ENCODE results near the gene KIF1B. TPM values are rescaled to one million over a fixed set of nuclear protein-coding genes. Genes with fewer than 3 reads are reported as not detected.

KIF1B gene
- total RNA-seq (2021) (69.5 and 71.7 TPM in 2 replicates), Bru-seq, nascent RNA (percentile 87 among the genes with signal in this experiment), BruChase-seq, experiment 1, labeled RNA remaining after a 2-hour chase (percentile 89 among the genes with signal in this experiment), BruChase-seq, experiment 2, labeled RNA remaining after a 6-hour chase (percentile 91 among the genes with signal in this experiment)
- long read RNA-seq, full-length matches to known transcripts = 21 of 130 reads
- long read RNA-seq, partial matches to known transcripts = 76 of 130 reads
- long read RNA-seq, other reads (novel, unspliced or antisense) = 33 of 130 reads

GRCh38 chr1:10209905-10210810 is at the start of gene KIF1B:
KIF1B (plus strand) TSS chr1:10210570; CDS start chr1:10232329, 21,759 bp downstream.
- Histone ChIP-seq H3K9me3 (ENCODE audit: low read depth, low read length, poor library complexity, severe bottlenecking) (no peaks in the 10 kb centered on the region), H3K36me3 (ENCODE audit: insufficient read depth, low read length, poor library complexity, severe bottlenecking) (no peaks in the 10 kb centered on the region), H3K27me3 (replicated peaks; ENCODE audit: insufficient read depth, low read depth, low read length, poor library complexity) (no peaks in the 10 kb centered on the region), H3K27ac (ENCODE audit: low read depth, low read length, poor library complexity, severe bottlenecking) (peak within 1 kb of the TSS; percentile 90), H3K4me1 (ENCODE audit: insufficient read depth, low read length, poor library complexity, severe bottlenecking) (peaks cover 16% of the 10 kb centered on the region), H3K4me3 (ENCODE audit: low read depth, low read length, poor library complexity, severe bottlenecking) (peak within 1 kb of the TSS; percentile 90)
- CTCF ChIA-PET = interaction anchor here (0.6 to 1.4 kb wide), 4 partner anchors 19 to 128 kb away, joined by 3 to 6 read pairs (median 4); no protein-coding TSS in a partner anchor
- BruUV-seq (replicated peaks) = no TSS peak
- TF ChIP-seq EZH2 (IDR thresholded peaks at IDR 0.05; ENCODE audit: borderline replicate concordance, low read depth, low read length, poor library complexity, severe bottlenecking) (no peak), CTCF (conservative IDR thresholded peaks at IDR 0.05; ENCODE audit: low read depth, low read length) (peak; percentile 99)
- peak; percentile 99 for DNase-seq (ENCODE audit: low spot score)
- POLR2A ChIA-PET (ENCODE audit: low non-redundant PET) = no interaction called here
- intact Hi-C loops (cut with micrococcal nuclease; ENCODE audit: unreplicated experiment) = loop anchor here (10.0 kb wide), 1 partner anchor 135 kb away; no protein-coding TSS in a partner anchor

- TF ChIP-seq EZH2 (IDR thresholded peaks at IDR 0.05; ENCODE audit: borderline replicate concordance, low read depth, low read length, poor library complexity, severe bottlenecking) = no peak
- TF ChIP-seq CTCF (conservative IDR thresholded peaks at IDR 0.05; ENCODE audit: low read depth, low read length) = no peak
- Histone ChIP-seq H3K9me3 (ENCODE audit: low read depth, low read length, poor library complexity, severe bottlenecking) (no peaks in the 10 kb centered on the region), H3K36me3 (ENCODE audit: insufficient read depth, low read length, poor library complexity, severe bottlenecking) (peaks cover 8% of the 10 kb centered on the region), H3K27me3 (replicated peaks; ENCODE audit: insufficient read depth, low read depth, low read length, poor library complexity) (no peaks in the 10 kb centered on the region), H3K27ac (ENCODE audit: low read depth, low read length, poor library complexity, severe bottlenecking) (no peak overlapping the region), H3K4me3 (ENCODE audit: low read depth, low read length, poor library complexity, severe bottlenecking) (no peak overlapping the region), H3K4me1 (ENCODE audit: insufficient read depth, low read length, poor library complexity, severe bottlenecking) (no peaks in the 10 kb centered on the region)
- no TSS peak for BruUV-seq (replicated peaks)
- CTCF ChIA-PET = no interaction called here
- no peak for DNase-seq (ENCODE audit: low spot score)
- intact Hi-C loops (cut with micrococcal nuclease; ENCODE audit: unreplicated experiment) = no loop called here
- POLR2A ChIA-PET (ENCODE audit: low non-redundant PET) = interaction anchor here (0.6 kb wide), 1 partner anchor 203 kb away, joined by 3 read pairs; no protein-coding TSS in a partner anchor
Measured at GRCh38 chr1:10160907-10161490, 49.4 kb upstream of the KIF1B start.

- BruUV-seq (replicated peaks) = no TSS peak
- Histone ChIP-seq H3K36me3 (ENCODE audit: insufficient read depth, low read length, poor library complexity, severe bottlenecking) (peaks cover 10% of the 10 kb centered on the region), H3K4me3 (ENCODE audit: low read depth, low read length, poor library complexity, severe bottlenecking) (no peak overlapping the region), H3K27me3 (replicated peaks; ENCODE audit: insufficient read depth, low read depth, low read length, poor library complexity) (no peaks in the 10 kb centered on the region), H3K9me3 (ENCODE audit: low read depth, low read length, poor library complexity, severe bottlenecking) (no peaks in the 10 kb centered on the region), H3K4me1 (ENCODE audit: insufficient read depth, low read length, poor library complexity, severe bottlenecking) (no peaks in the 10 kb centered on the region), H3K27ac (ENCODE audit: low read depth, low read length, poor library complexity, severe bottlenecking) (no peak overlapping the region)
- POLR2A ChIA-PET (ENCODE audit: low non-redundant PET) = no interaction called here
- CTCF ChIA-PET = interaction anchor here (0.7 kb wide), 1 partner anchor 634 kb away, joined by 6 read pairs; no protein-coding TSS in a partner anchor
- DNase-seq (ENCODE audit: low spot score) = no peak
- intact Hi-C loops (cut with micrococcal nuclease; ENCODE audit: unreplicated experiment) = no loop called here
- TF ChIP-seq EZH2 (IDR thresholded peaks at IDR 0.05; ENCODE audit: borderline replicate concordance, low read depth, low read length, poor library complexity, severe bottlenecking) (no peak), CTCF (conservative IDR thresholded peaks at IDR 0.05; ENCODE audit: low read depth, low read length) (no peak)
Measured at GRCh38 chr1:10161541-10162290, 48.7 kb upstream of the KIF1B start.
